Measurements from ENCODE around the gene VAV3.

VAV3 gene

DNA sequence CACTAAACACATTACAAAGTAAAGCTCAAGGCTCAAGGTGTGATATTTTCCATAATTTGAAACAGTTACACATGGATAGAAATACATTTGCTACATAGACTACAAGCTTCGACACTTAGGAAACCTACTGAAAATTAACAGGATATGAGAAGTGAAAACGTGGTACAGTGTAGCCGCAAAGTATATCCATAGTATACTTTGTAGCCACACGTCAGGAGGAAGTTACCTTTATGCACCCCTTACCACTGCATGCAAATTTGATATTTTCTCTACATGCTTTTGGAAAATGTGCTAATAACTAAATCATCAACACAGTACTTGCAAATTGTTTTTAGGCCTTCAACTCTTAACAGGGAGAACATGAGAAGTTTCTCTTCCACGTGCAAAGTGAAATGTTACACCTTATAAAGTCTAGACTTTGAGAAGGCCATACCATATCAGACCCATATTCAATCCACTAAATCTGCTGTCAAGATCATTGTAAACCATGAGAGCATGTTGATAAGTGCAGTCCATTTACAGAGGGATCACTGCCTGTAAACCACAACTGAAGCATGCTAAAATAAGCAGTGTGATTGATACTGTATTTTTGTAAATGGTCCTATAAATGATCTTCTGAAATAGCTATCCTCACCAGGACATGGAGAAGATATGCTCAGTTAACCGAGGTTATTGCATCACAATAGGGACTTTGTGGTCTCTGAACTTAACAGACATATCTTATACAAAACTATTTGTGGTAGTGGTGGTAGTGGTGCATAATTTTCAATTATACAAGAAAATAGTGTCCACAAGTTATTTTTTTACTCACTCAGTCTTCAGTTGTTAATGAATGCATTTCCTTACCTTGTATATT is 64.7 kb downstream of the VAV3 start:
- no peaks in the 10 kb centered on the region for H3K27me3 Mint-ChIP-seq (ENCODE audit: low read depth)
- no peak overlapping the region for H3K27ac Mint-ChIP-seq
- H3K36me3 Mint-ChIP-seq (ENCODE audit: low read depth), result no peaks in the 10 kb centered on the region
- no peaks in the 10 kb centered on the region for H3K9me3 Mint-ChIP-seq
- H3K4me3 Mint-ChIP-seq, result no peak overlapping the region
- peaks cover 9% of the 10 kb centered on the region for H3K4me1 Mint-ChIP-seq
- TF ChIP-seq, protein P1, sequence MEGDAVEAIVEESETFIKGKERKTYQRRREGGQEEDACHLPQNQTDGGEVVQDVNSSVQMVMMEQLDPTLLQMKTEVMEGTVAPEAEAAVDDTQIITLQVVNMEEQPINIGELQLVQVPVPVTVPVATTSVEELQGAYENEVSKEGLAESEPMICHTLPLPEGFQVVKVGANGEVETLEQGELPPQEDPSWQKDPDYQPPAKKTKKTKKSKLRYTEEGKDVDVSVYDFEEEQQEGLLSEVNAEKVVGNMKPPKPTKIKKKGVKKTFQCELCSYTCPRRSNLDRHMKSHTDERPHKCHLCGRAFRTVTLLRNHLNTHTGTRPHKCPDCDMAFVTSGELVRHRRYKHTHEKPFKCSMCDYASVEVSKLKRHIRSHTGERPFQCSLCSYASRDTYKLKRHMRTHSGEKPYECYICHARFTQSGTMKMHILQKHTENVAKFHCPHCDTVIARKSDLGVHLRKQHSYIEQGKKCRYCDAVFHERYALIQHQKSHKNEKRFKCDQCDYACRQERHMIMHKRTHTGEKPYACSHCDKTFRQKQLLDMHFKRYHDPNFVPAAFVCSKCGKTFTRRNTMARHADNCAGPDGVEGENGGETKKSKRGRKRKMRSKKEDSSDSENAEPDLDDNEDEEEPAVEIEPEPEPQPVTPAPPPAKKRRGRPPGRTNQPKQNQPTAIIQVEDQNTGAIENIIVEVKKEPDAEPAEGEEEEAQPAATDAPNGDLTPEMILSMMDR (IDR thresholded peaks at IDR 0.05; ENCODE audit: unreplicated experiment in 3 of 3), result no peak

DNA sequence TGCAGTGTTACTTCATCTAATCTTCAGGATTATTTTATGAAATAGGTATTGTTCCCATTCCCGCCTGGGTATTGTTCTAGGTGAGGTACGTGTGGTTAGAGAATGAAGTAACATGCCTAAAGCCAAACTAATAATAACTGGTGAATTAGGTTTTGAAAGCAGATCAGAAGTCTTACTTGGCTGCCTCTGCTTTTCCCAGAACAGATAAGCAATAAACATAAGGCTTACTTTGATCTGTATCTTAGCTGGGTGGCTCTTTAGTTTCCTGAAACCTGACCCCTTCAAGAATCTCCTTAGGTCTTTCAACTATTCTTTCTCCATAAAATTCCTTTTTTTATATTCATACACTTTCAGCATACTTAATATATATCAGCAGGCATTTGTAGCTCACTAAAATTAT is 65.3 kb downstream of the VAV3 start:
- TF ChIP-seq, protein P1 (IDR thresholded peaks at IDR 0.05; ENCODE audit: unreplicated experiment in 3 of 3), result no peak
- Mint-ChIP-seq H3K4me1 (peaks cover 9% of the 10 kb centered on the region), H3K27ac (no peak overlapping the region), H3K9me3 (no peaks in the 10 kb centered on the region), H3K4me3 (no peak overlapping the region), H3K27me3 (ENCODE audit: low read depth) (no peaks in the 10 kb centered on the region), H3K36me3 (ENCODE audit: low read depth) (no peaks in the 10 kb centered on the region)

DNA sequence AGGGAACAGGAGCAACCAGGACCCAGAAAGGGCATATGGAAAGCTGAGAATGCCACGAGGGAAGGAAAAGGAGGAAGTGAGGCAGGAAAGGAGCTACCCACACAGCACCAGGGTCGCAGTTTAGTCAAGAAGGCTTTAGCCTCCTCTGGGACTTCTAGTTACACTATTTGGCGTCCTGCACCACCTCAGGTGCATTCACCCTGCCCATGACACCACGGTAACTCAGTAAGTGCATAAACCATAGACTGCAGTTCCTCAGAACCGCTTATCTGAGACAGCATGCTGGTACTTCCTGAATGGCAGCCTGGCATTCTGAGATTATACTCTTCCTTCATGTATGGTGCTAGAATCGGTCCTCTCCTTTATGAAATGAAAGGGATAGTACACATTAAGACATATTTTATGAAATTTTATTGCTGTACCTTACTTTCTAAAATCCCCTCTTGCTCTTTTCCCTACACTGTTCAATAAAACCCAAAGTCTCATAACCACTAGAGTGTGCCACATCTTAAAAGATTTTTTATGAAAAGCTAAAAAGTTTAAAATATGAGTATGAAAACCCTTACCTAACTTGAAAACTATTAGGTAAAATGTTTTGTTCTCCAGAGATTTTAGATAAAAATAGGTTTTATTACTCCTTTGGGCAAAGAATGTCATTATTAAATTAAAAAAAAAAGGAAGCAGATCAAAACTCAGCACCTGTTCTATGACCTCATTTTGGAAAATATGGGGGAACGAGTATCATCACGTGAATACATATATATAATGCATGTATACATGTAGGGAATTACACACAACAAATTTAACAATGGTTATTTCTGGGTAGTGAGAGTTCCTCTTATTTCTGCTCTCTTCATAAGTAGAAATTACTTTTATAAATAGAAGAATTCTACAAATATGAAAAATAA is 67.3 kb downstream of the VAV3 start:
- Mint-ChIP-seq H3K27me3 (ENCODE audit: low read depth) (no peaks in the 10 kb centered on the region), H3K36me3 (ENCODE audit: low read depth) (no peaks in the 10 kb centered on the region), H3K27ac (no peak overlapping the region), H3K4me1 (peaks cover 9% of the 10 kb centered on the region), H3K9me3 (peaks cover 3% of the 10 kb centered on the region), H3K4me3 (no peak overlapping the region)
- TF ChIP-seq, protein P1 (IDR thresholded peaks at IDR 0.05; ENCODE audit: unreplicated experiment in 3 of 3), result no peak

DNA sequence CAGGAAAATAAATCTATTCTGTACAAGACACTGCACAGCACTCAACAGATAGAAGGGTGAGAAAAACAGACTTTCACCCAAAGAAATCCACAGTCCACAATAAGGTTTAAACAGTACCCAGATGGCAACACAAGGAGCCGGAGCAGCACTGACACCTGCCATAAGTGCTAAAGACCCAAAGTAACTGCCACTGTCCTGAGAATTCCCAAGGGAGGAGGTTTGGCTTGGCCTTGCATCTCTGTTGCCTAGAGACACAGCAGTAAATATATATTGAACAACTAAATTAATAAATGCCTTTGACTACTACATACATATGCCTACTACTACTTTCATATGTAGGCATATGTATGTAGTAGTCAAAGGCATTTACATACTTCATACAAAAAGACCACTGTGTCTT is 68.0 kb downstream of the VAV3 start:
- Mint-ChIP-seq H3K36me3 (ENCODE audit: low read depth) (no peaks in the 10 kb centered on the region), H3K4me3 (no peak overlapping the region), H3K4me1 (peaks cover 9% of the 10 kb centered on the region), H3K27ac (no peak overlapping the region), H3K27me3 (ENCODE audit: low read depth) (no peaks in the 10 kb centered on the region), H3K9me3 (peaks cover 3% of the 10 kb centered on the region)
- TF ChIP-seq, protein P1 (IDR thresholded peaks at IDR 0.05; ENCODE audit: unreplicated experiment in 3 of 3), result no peak

DNA sequence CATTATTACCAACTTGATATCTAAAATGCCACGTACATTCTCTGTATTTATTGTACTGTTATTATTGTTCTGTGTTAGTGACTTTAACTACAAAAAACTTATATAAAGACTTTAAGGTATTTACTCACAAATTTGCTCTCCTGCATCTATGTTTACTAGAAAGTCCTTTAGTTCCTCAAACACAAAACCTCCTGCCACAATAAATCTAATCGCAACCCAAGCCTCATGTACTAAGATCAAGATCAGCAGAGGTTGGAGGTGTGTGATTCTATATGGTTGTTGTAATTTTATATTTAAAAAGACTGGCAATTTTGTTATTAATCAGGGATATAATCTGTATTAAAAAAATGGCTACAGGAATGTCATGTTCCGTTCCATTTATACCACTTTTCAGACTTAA is 68.6 kb downstream of the VAV3 start:
- no peaks in the 10 kb centered on the region for H3K36me3 Mint-ChIP-seq (ENCODE audit: low read depth)
- peaks cover 3% of the 10 kb centered on the region for H3K9me3 Mint-ChIP-seq
- H3K27me3 Mint-ChIP-seq (ENCODE audit: low read depth), result no peaks in the 10 kb centered on the region
- no peak overlapping the region for H3K27ac Mint-ChIP-seq
- no peak overlapping the region for H3K4me3 Mint-ChIP-seq
- H3K4me1 Mint-ChIP-seq, result peaks cover 9% of the 10 kb centered on the region
- TF ChIP-seq, protein P1 (IDR thresholded peaks at IDR 0.05; ENCODE audit: unreplicated experiment in 3 of 3), result no peak

Measured in nephron (organoid).